ENCODE data around the gene RIOK1. TPM values are rescaled to one million over a fixed set of nuclear protein-coding genes. Genes with fewer than 3 reads are reported as not detected.

The RIOK1 gene
- total RNA-seq, 2 experiments from 2014 or later, result 25.8 to 29.1 TPM

- Mint-ChIP-seq H3K27ac (no peak overlapping the region), H3K4me1 (no peaks in the 10 kb centered on the region), H3K27me3 (no peaks in the 10 kb centered on the region), H3K36me3 (ENCODE audit: low read depth) (no peaks in the 10 kb centered on the region), H3K9me3 (no peaks in the 10 kb centered on the region), H3K4me3 (no peak overlapping the region)
- ChIA-PET POLR2A (no interaction called here), CTCF (no interaction called here)
- DNase-seq, result no peak
These were observed 42.9 kb downstream of the RIOK1 start for GRCh38 chr6:7432391-7433120.

GRCh38 chr6:7433121-7433617, 43.6 kb downstream of the RIOK1 start:
- H3K9me3 Mint-ChIP-seq, result no peaks in the 10 kb centered on the region

GRCh38 chr6:7434672-7435071, 45.1 kb downstream of the RIOK1 start:
- H3K4me1 Mint-ChIP-seq, result peaks cover 8% of the 10 kb centered on the region
- H3K27ac Mint-ChIP-seq, result no peak overlapping the region

More at GRCh38 chr6:7433121-7433617, 43.6 kb downstream of the RIOK1 start:
- Mint-ChIP-seq H3K27me3 (no peaks in the 10 kb centered on the region), H3K27ac (no peak overlapping the region), H3K36me3 (ENCODE audit: low read depth) (no peaks in the 10 kb centered on the region), H3K4me3 (no peak overlapping the region), H3K4me1 (no peaks in the 10 kb centered on the region)
- ChIA-PET CTCF (interaction anchor here (0.7 kb wide), 1 partner anchor 13 kb away, joined by 3 read pairs; no protein-coding TSS in a partner anchor), POLR2A (no interaction called here)
- no peak for DNase-seq

GRCh38 chr6:7438011-7438410, 48.4 kb downstream of the RIOK1 start:
- no peak overlapping the region for H3K27ac Mint-ChIP-seq

More at GRCh38 chr6:7434672-7435071, 45.1 kb downstream of the RIOK1 start:
- Mint-ChIP-seq H3K36me3 (ENCODE audit: low read depth) (no peaks in the 10 kb centered on the region), H3K9me3 (no peaks in the 10 kb centered on the region), H3K27me3 (no peaks in the 10 kb centered on the region), H3K4me3 (no peak overlapping the region)
- ChIA-PET CTCF (no interaction called here), POLR2A (no interaction called here)
- no peak for DNase-seq

GRCh38 chr6:7439228-7439627, 49.6 kb downstream of the RIOK1 start:
- Mint-ChIP-seq H3K27me3 (peaks cover 5% of the 10 kb centered on the region), H3K4me1 (peaks cover 11% of the 10 kb centered on the region), H3K27ac (no peak overlapping the region), H3K9me3 (peaks cover 3% of the 10 kb centered on the region), H3K4me3 (no peak overlapping the region), H3K36me3 (ENCODE audit: low read depth) (no peaks in the 10 kb centered on the region)
- DNase-seq, result no peak
- CTCF ChIA-PET, result interaction anchor here (1.0 kb wide), 1 partner anchor 10 kb away, joined by 3 read pairs; no protein-coding TSS in a partner anchor
- POLR2A ChIA-PET, result no interaction called here

More at GRCh38 chr6:7438011-7438410, 48.4 kb downstream of the RIOK1 start:
- Mint-ChIP-seq H3K4me3 (no peak overlapping the region), H3K36me3 (ENCODE audit: low read depth) (no peaks in the 10 kb centered on the region), H3K4me1 (peaks cover 11% of the 10 kb centered on the region), H3K9me3 (peaks cover 3% of the 10 kb centered on the region), H3K27me3 (peaks cover 4% of the 10 kb centered on the region)
- ChIA-PET POLR2A (no interaction called here), CTCF (no interaction called here)
- DNase-seq, result no peak

GRCh38 chr6:7440476-7440875, 50.9 kb downstream of the RIOK1 start:
- H3K9me3 Mint-ChIP-seq, result peaks cover 3% of the 10 kb centered on the region
- no peaks in the 10 kb centered on the region for H3K36me3 Mint-ChIP-seq (ENCODE audit: low read depth)
- H3K4me3 Mint-ChIP-seq, result no peak overlapping the region
- H3K4me1 Mint-ChIP-seq, result peaks cover 11% of the 10 kb centered on the region
- POLR2A ChIA-PET, result no interaction called here
- no peak overlapping the region for H3K27ac Mint-ChIP-seq
- CTCF ChIA-PET, result no interaction called here
- H3K27me3 Mint-ChIP-seq, result peaks cover 7% of the 10 kb centered on the region
- no peak for DNase-seq

- Mint-ChIP-seq H3K27ac (no peak overlapping the region), H3K4me1 (peaks cover 11% of the 10 kb centered on the region), H3K9me3 (peaks cover 3% of the 10 kb centered on the region), H3K4me3 (no peak overlapping the region), H3K27me3 (peaks cover 7% of the 10 kb centered on the region), H3K36me3 (ENCODE audit: low read depth) (no peaks in the 10 kb centered on the region)
- CTCF ChIA-PET, result interaction anchor here (0.5 kb wide), 1 partner anchor 122 kb away, joined by 3 read pairs; no protein-coding TSS in a partner anchor
- no peak for DNase-seq
- POLR2A ChIA-PET, result no interaction called here
These were observed 51.6 kb downstream of the RIOK1 start for GRCh38 chr6:7441048-7441775.

- DNase-seq, result no peak
- Mint-ChIP-seq H3K4me3 (no peak overlapping the region), H3K9me3 (peaks cover 3% of the 10 kb centered on the region), H3K36me3 (ENCODE audit: low read depth) (no peaks in the 10 kb centered on the region), H3K4me1 (peaks cover 11% of the 10 kb centered on the region), H3K27me3 (peaks cover 7% of the 10 kb centered on the region), H3K27ac (no peak overlapping the region)
- CTCF ChIA-PET, result interaction anchor here (0.6 kb wide), 1 partner anchor 583 kb away, joined by 6 read pairs; no protein-coding TSS in a partner anchor
- POLR2A ChIA-PET, result no interaction called here
These were observed 52.9 kb downstream of the RIOK1 start for GRCh38 chr6:7442467-7442866.

GRCh38 chr6:7445101-7445500, 55.5 kb downstream of the RIOK1 start:
- ChIA-PET POLR2A (interaction anchor here (0.6 kb wide), 1 partner anchor 19 kb away, joined by 3 read pairs; no protein-coding TSS in a partner anchor), CTCF (interaction anchor here (1.6 to 1.7 kb wide), 2 partner anchors 9 to 173 kb away, joined by 3 to 4 read pairs; no protein-coding TSS in a partner anchor)
- DNase-seq, result no peak
- Mint-ChIP-seq H3K4me3 (no peak overlapping the region), H3K9me3 (peaks cover 3% of the 10 kb centered on the region), H3K36me3 (ENCODE audit: low read depth) (no peaks in the 10 kb centered on the region), H3K4me1 (no peaks in the 10 kb centered on the region), H3K27ac (no peak overlapping the region), H3K27me3 (peaks cover 7% of the 10 kb centered on the region)

GRCh38 chr6:7445885-7446461, 56.4 kb downstream of the RIOK1 start:
- Mint-ChIP-seq H3K36me3 (ENCODE audit: low read depth) (no peaks in the 10 kb centered on the region), H3K4me1 (no peaks in the 10 kb centered on the region), H3K9me3 (peaks cover 3% of the 10 kb centered on the region), H3K27me3 (peaks cover 9% of the 10 kb centered on the region), H3K4me3 (no peak overlapping the region), H3K27ac (no peak overlapping the region)
- no peak for DNase-seq
- POLR2A ChIA-PET, result no interaction called here
- CTCF ChIA-PET, result interaction anchor here (1.6 kb wide), 1 partner anchor 9 kb away, joined by 4 read pairs; no protein-coding TSS in a partner anchor

GRCh38 chr6:7446619-7447325, 57.2 kb downstream of the RIOK1 start:
- peaks cover 9% of the 10 kb centered on the region for H3K27me3 Mint-ChIP-seq
- H3K36me3 Mint-ChIP-seq (ENCODE audit: low read depth), result no peaks in the 10 kb centered on the region
- ChIA-PET CTCF (interaction anchor here (1.6 kb wide), 1 partner anchor 10 kb away, joined by 4 read pairs; no protein-coding TSS in a partner anchor), POLR2A (no interaction called here)
- no peaks in the 10 kb centered on the region for H3K4me1 Mint-ChIP-seq
- H3K27ac Mint-ChIP-seq, result no peak overlapping the region
- DNase-seq, result no peak
- peaks cover 3% of the 10 kb centered on the region for H3K9me3 Mint-ChIP-seq
- no peak overlapping the region for H3K4me3 Mint-ChIP-seq

GRCh38 chr6:7448232-7448631, 58.6 kb downstream of the RIOK1 start:
- peaks cover 4% of the 10 kb centered on the region for H3K27me3 Mint-ChIP-seq
- H3K4me1 Mint-ChIP-seq, result no peaks in the 10 kb centered on the region
- no peaks in the 10 kb centered on the region for H3K36me3 Mint-ChIP-seq (ENCODE audit: low read depth)
- POLR2A ChIA-PET, result no interaction called here
- CTCF ChIA-PET, result no interaction called here
- H3K4me3 Mint-ChIP-seq, result no peak overlapping the region
- H3K9me3 Mint-ChIP-seq, result no peaks in the 10 kb centered on the region
- H3K27ac Mint-ChIP-seq, result no peak overlapping the region
- DNase-seq, result no peak
